Activated T-helper 17 cell treated with anti-CD3 and anti-CD28 coated beads, Interleukin-2, amount 50 U/mL, for 72 hours (primary cell): Measurements from ENCODE around the gene AUTS2. TPM values are rescaled to one million over a fixed set of nuclear protein-coding genes. Genes with fewer than 3 reads are reported as not detected.
"Not testable (repeated sequence)": the region's sequence is repeated elsewhere in the genome, so short reads cannot be mapped to it uniquely, and the experiment has no call there.

Source experiments
- ATAC-seq: fragments of 150-1000 bp; cut with Tn5 transposase; replicated peaks from 2 replicates; pipeline ENCODE4 v1.10.0; 2021; ENCODE audit warnings: mild to moderate bottlenecking, moderate library complexity
- H3K27ac Mint-ChIP-seq: one replicate; pipeline ENCODE4 v1.8.0; 2022; ENCODE audit warnings: mixed read lengths
- H3K27me3 Mint-ChIP-seq: one replicate; pipeline ENCODE4 v1.8.0; 2022; ENCODE audit warnings: mixed read lengths
- H3K36me3 Mint-ChIP-seq: one replicate; pipeline ENCODE4 v1.8.0; 2022; ENCODE audit warnings: low read depth, mild to moderate bottlenecking, mixed read lengths
- H3K4me1 Mint-ChIP-seq: one replicate; pipeline ENCODE4 v1.8.0; 2022; ENCODE audit warnings: mixed read lengths
- H3K4me3 Mint-ChIP-seq: one replicate; pipeline ENCODE4 v1.8.0; 2022; ENCODE audit warnings: mild to moderate bottlenecking, mixed read lengths
- H3K9me3 Mint-ChIP-seq: one replicate; pipeline ENCODE4 v1.8.0; 2022; ENCODE audit warnings: mixed read lengths
- total RNA-seq, 2 donors: library from RNA; stranded (reverse); gene quantifications; one replicate each; pipeline ENCODE4 v1.2.3, GENCODE V29; 2022

The AUTS2 gene
- total RNA-seq, 2 donors from 2014 or later: 20.1 to 39.9 TPM

GRCh38 chr7:70725448-70725847 is 1127.2 kb downstream of the AUTS2 start:
- peaks cover 3% of the 10 kb centered on the region for H3K9me3 Mint-ChIP-seq
- no peaks in the 10 kb centered on the region for H3K27me3 Mint-ChIP-seq
- peaks cover 13% of the 10 kb centered on the region for H3K4me1 Mint-ChIP-seq
- no peak for ATAC-seq
- H3K4me3 Mint-ChIP-seq: peak overlapping the region; percentile 24
- no peaks in the 10 kb centered on the region for H3K36me3 Mint-ChIP-seq
- H3K27ac Mint-ChIP-seq: no peak overlapping the region

DNA sequence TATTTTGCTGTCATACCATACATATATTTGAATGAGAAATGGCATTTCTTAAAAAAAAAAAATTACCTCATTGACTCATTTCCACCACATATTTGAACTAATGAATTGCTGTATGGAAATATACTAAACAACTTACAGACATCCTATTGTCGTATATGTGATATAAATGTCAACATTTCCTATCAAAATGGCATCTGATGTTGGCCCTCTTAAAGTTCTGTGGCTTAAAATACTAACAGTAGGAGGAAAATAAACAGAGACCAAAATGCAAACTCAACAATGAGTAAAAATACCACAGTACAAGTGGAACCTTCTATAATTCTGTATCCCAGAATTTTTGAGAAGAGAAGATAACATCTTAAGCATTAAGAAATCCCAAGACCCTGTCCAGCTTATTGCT is 1128.0 kb downstream of the AUTS2 start:
- H3K27ac Mint-ChIP-seq: no peak overlapping the region

GRCh38 chr7:70726951-70727378 is 1128.7 kb downstream of the AUTS2 start:
- Mint-ChIP-seq H3K9me3 (peaks cover 3% of the 10 kb centered on the region), H3K4me1 (peaks cover 6% of the 10 kb centered on the region), H3K27ac (no peak overlapping the region), H3K36me3 (no peaks in the 10 kb centered on the region), H3K27me3 (no peaks in the 10 kb centered on the region), H3K4me3 (peak overlapping the region; percentile 24)
- ATAC-seq: no peak

More for the DNA sequence above, 1128.0 kb downstream of the AUTS2 start:
- ATAC-seq: no peak
- H3K4me1 Mint-ChIP-seq: peaks cover 10% of the 10 kb centered on the region
- H3K9me3 Mint-ChIP-seq: peaks cover 3% of the 10 kb centered on the region
- H3K27me3 Mint-ChIP-seq: no peaks in the 10 kb centered on the region
- H3K4me3 Mint-ChIP-seq: peak overlapping the region; percentile 24
- no peaks in the 10 kb centered on the region for H3K36me3 Mint-ChIP-seq

DNA sequence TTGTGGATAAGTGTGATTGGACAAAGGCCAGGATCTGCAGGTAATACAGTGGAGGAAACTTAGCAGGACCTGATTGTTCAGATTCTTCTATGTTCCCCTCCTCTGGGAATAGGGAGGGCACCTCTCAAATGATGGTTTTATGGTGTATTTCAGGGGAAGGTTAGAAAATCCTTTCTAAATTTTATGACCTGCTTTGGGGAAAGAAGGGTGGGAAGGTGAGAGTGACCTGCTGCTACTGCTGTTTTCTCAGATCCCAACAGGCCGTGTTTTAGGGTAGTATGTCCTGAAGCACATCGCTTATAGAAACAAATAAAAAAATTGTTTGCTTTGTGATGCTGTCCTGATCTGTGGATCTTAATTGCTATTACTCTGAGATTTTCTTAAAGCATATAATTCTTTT is 1129.6 kb downstream of the AUTS2 start:
- no peaks in the 10 kb centered on the region for H3K27me3 Mint-ChIP-seq

GRCh38 chr7:70728872-70729552 is 1130.7 kb downstream of the AUTS2 start:
- peak overlapping the region; percentile 29 for H3K4me3 Mint-ChIP-seq
- H3K27ac Mint-ChIP-seq: peak overlapping the region; percentile 36
- peaks cover 12% of the 10 kb centered on the region for H3K4me1 Mint-ChIP-seq
- no peaks in the 10 kb centered on the region for H3K27me3 Mint-ChIP-seq
- no peak for ATAC-seq
- no peaks in the 10 kb centered on the region for H3K36me3 Mint-ChIP-seq
- H3K9me3 Mint-ChIP-seq: peaks cover 3% of the 10 kb centered on the region

More for the DNA sequence above, 1129.6 kb downstream of the AUTS2 start:
- H3K4me1 Mint-ChIP-seq: peaks cover 11% of the 10 kb centered on the region
- no peaks in the 10 kb centered on the region for H3K36me3 Mint-ChIP-seq
- ATAC-seq: no peak
- peaks cover 3% of the 10 kb centered on the region for H3K9me3 Mint-ChIP-seq
- no peak overlapping the region for H3K27ac Mint-ChIP-seq
- peak overlapping the region; percentile 24 for H3K4me3 Mint-ChIP-seq

DNA sequence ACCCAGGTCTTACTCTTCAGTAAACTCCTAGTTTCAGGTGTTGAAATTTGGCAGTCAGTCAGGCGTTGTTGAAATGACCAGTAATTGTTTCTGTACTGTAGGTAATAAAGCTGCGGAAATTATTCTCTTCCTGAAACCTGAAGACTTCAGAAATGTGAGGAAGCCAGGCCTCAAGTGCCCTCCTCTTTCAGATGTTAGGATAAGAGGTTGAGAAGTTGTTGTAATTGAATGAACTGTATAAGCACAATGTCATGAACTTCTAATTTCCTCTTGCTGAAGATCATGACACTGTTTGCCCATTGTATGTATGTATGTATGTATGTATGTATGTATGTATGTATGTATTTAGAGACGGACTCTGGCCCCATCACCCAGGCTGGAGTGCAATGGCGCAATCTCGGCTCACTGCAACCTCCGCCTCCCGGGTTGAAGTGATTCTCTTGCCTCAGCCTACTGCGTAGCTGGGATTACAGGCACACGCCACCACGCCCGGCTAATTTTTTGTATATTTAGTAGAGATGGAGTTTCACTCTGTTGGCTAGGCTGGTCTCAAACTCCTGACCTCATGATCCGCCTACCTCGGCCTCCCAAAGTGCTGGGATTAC is 1131.4 kb downstream of the AUTS2 start:
- Mint-ChIP-seq H3K27ac (peak overlapping the region; percentile 36), H3K4me3 (peak overlapping the region; percentile 29), H3K4me1 (peaks cover 10% of the 10 kb centered on the region)
- H3K27me3 Mint-ChIP-seq, ATAC-seq, H3K36me3 Mint-ChIP-seq, H3K9me3 Mint-ChIP-seq: not testable (repeated sequence)

DNA sequence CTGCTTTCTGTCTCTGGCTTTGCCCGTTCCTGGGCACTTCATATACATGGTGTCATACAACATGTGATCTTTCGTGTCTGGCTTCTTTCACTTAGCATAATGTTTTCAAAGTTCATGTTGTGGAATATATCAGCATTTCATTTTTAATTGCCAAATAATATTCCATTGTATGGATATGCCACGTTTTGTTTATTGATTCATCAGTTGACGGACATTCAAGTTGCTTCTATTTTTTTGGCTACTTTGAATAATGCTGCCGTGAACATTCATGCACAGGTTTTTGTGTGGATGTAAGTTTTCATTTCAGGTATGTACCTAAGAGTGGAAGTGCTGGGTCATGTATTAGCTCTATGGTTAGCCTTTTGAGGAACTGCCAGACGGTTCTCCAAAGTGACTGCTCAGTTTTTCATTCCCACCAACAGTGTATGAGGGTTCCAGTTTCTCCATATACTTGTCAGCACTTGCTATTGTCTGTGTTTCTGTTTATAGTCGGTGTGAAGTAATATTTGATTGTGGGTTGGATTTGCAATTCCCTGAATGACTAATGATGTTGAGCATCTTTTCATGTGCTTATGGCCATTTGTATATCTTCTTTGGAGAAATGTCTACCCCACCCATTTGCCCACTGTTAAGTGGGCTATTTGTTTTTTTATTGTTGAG is 1132.3 kb downstream of the AUTS2 start:
- H3K4me1 Mint-ChIP-seq: peaks cover 11% of the 10 kb centered on the region
- H3K9me3 Mint-ChIP-seq: peaks cover 3% of the 10 kb centered on the region
- H3K36me3 Mint-ChIP-seq: no peaks in the 10 kb centered on the region
- H3K4me3 Mint-ChIP-seq: no peak overlapping the region
- peak overlapping the region; percentile 12 for H3K27ac Mint-ChIP-seq
- ATAC-seq: no peak
- H3K27me3 Mint-ChIP-seq: no peaks in the 10 kb centered on the region

- H3K27me3 Mint-ChIP-seq: no peaks in the 10 kb centered on the region
- ATAC-seq: no peak
- no peaks in the 10 kb centered on the region for H3K9me3 Mint-ChIP-seq
- H3K27ac Mint-ChIP-seq: no peak overlapping the region
- no peak overlapping the region for H3K4me3 Mint-ChIP-seq
- H3K36me3 Mint-ChIP-seq: no peaks in the 10 kb centered on the region
- peaks cover 27% of the 10 kb centered on the region for H3K4me1 Mint-ChIP-seq
Observed at GRCh38 chr7:70733090-70733489, 1134.8 kb downstream of the AUTS2 start.

- peak overlapping the region; percentile 65 for H3K4me3 Mint-ChIP-seq
- H3K36me3 Mint-ChIP-seq: no peaks in the 10 kb centered on the region
- H3K27me3 Mint-ChIP-seq: no peaks in the 10 kb centered on the region
- H3K9me3 Mint-ChIP-seq: no peaks in the 10 kb centered on the region
- H3K27ac Mint-ChIP-seq: peak overlapping the region; percentile 25
- peaks cover 33% of the 10 kb centered on the region for H3K4me1 Mint-ChIP-seq
- ATAC-seq: no peak
Observed at GRCh38 chr7:70734411-70734810, 1136.1 kb downstream of the AUTS2 start.

- H3K27me3 Mint-ChIP-seq: no peaks in the 10 kb centered on the region
- H3K4me1 Mint-ChIP-seq: peaks cover 33% of the 10 kb centered on the region
- peak overlapping the region; percentile 65 for H3K4me3 Mint-ChIP-seq
- H3K9me3 Mint-ChIP-seq: no peaks in the 10 kb centered on the region
- no peak for ATAC-seq
- H3K27ac Mint-ChIP-seq: no peak overlapping the region
- H3K36me3 Mint-ChIP-seq: no peaks in the 10 kb centered on the region
Observed at GRCh38 chr7:70735313-70735712, 1137.0 kb downstream of the AUTS2 start.

DNA sequence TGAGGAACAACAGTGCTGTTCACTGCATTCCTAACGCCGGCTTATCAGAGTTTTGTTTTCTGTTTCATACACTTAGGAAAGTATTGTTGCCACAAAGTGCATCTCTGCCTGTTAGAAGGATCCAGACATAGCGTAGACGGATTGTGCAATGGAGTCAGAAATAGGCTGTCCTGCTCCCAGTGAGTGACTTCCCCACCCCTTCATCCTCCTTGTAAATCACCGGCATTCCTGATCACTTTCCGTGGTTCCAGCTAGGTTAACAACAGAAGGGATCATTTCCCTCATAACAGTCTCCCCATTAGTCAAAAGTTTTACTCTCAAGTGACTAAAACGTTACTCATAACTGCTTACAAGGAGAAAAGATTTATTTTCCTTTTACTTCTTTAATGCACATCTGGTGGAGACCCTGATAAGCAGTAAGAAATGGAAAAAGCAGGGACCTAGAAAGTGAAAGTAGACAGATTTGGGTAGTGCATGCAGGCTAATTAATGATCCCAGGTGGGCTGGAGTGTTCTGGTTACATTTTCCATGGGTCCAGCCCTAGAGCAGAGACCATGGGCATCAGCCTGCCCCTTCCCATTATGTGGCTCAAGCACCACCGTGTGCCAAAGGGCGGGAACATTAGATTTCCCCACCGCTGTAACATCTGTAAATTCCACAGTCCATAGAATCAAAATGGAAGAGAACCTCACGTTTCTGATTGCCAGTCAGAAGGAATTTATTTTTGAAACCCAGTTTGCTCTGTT is 1138.6 kb downstream of the AUTS2 start:
- Mint-ChIP-seq H3K27ac (peak overlapping the region; percentile 45), H3K36me3 (no peaks in the 10 kb centered on the region), H3K4me3 (peak overlapping the region; percentile 65), H3K9me3 (no peaks in the 10 kb centered on the region), H3K4me1 (peaks cover 35% of the 10 kb centered on the region), H3K27me3 (no peaks in the 10 kb centered on the region)
- ATAC-seq: peak; percentile 56

DNA sequence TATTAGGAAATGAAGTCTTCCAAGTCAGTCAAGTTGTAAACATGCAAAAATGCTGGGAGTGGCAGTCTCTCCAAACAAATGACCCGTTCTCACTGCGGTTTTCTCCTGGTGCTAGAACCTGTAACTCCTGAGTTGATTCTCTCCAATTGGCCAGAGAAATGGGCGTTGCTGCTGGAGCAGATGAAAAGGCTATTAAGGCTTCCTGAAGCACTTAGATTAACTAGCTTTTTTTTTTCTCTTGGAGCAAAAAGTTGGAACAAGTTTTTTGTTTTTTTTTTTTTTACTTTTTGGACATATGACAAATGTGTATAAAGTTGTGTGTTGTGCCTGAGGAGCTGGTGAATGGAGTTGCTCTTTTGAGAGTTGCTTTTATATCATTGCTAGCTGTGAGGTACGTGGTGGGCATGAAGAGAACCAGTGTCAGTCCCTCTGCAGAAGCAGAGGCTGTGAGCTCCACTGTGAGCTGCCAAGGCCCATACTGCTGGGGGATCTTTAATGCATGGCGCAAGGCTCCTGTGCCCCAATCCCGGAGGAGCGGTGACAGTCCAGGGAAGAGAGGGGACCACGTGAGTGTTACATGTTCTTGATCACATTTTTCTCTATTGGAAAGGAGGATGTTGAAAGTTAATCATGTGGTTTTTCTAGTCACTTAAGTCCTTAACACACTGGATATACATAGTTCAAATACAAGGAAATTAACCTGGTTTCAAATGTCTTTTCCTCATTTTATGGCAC is 1140.0 kb downstream of the AUTS2 start:
- H3K27me3 Mint-ChIP-seq: no peaks in the 10 kb centered on the region
- ATAC-seq: no peak
- H3K4me1 Mint-ChIP-seq: peaks cover 31% of the 10 kb centered on the region
- H3K27ac Mint-ChIP-seq: peak overlapping the region; percentile 37
- H3K9me3 Mint-ChIP-seq: no peaks in the 10 kb centered on the region
- H3K4me3 Mint-ChIP-seq: peak overlapping the region; percentile 65
- no peaks in the 10 kb centered on the region for H3K36me3 Mint-ChIP-seq

GRCh38 chr7:70739646-70740210 is 1141.5 kb downstream of the AUTS2 start:
- Mint-ChIP-seq H3K27ac (no peak overlapping the region), H3K36me3 (no peaks in the 10 kb centered on the region), H3K27me3 (no peaks in the 10 kb centered on the region), H3K9me3 (no peaks in the 10 kb centered on the region), H3K4me1 (peaks cover 31% of the 10 kb centered on the region), H3K4me3 (no peak overlapping the region)
- no peak for ATAC-seq

- peaks cover 21% of the 10 kb centered on the region for H3K4me1 Mint-ChIP-seq
- H3K27me3 Mint-ChIP-seq: no peaks in the 10 kb centered on the region
- H3K27ac Mint-ChIP-seq: peak overlapping the region; percentile 41
- H3K9me3 Mint-ChIP-seq: no peaks in the 10 kb centered on the region
- no peaks in the 10 kb centered on the region for H3K36me3 Mint-ChIP-seq
- no peak for ATAC-seq
- no peak overlapping the region for H3K4me3 Mint-ChIP-seq
Observed at GRCh38 chr7:70741666-70742065, 1143.4 kb downstream of the AUTS2 start.
